NCI-H1092 treated with DMSO at 0.1 percent for 48 hours (cell line): Measurements from ENCODE around the gene FAM234B.
"Not testable (repeated sequence)": the region's sequence is repeated elsewhere in the genome, so short reads cannot be mapped to it uniquely, and the experiment has no call there.

Source experiments
- DNase-seq: peaks from one replicate; lab custom pipeline; 2025; lab: John Stamatoyannopoulos, UW

FAM234B gene

GRCh38 chr12:13061377-13061776 lies 17.2 kb downstream of the FAM234B start:
- no peak for DNase-seq

DNA sequence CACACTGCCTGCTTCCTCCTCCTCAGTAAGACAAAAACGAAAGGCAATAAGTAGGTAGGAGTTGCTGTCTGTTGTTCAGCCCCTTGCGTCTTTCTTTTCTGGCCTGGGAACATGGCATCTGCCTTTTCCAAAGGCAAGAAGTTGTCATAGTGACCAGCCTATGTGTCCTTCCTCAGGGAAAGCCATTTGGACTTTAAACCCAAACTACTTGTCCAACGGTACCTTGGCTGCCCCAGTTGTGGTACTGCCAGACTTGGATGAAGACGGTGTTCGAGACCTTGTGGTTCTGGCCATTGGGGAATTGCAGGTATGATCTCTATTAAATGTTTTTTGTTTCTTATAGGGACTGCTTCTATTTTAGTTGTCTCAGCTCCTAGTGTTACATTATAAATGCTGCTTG lies 18.5 kb downstream of the FAM234B start:
- DNase-seq = no peak

DNA sequence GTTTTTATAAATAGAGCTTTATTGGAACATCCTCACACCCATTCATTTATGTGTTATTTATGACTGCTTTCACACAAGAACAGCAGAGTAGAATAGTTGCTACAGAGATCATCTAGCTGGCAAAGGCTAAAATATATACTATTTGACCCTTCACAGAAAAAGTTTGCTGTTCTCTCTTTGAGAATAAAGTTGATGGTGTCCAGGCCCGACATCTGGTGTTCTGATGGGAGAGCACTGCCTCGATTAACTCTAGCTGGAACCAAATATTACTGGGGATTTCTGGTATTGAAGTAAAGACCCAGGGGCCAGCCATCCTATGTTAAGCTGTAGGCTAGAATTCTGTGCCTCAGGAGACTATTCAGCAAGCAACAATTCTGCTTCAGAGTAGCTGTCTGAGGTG lies 21.8 kb downstream of the FAM234B start:
- DNase-seq = no peak

- DNase-seq = no peak
Measured at GRCh38 chr12:13066459-13066858, 22.3 kb downstream of the FAM234B start.

DNA sequence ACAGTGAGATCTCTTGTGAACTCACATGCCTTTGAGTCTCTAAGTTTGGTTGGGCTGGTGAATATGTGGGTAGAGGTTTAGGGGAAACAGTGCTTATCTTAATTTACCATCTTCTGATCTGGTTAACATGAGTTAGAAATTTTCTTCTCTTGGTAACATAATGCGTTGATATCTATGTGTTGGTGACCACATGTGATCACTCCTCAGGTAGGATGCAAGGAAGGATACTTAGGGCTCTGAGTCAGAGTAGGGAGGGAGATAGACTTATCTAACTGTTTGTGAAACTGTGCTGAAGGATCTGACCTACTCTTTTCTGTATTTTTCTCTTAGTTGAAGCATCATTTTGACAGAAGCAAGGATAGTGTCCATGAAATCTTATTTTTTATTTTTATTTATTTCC lies 23.1 kb downstream of the FAM234B start:
- DNase-seq = no peak

GRCh38 chr12:13069380-13069779 lies 25.2 kb downstream of the FAM234B start:
- no peak for DNase-seq

DNA sequence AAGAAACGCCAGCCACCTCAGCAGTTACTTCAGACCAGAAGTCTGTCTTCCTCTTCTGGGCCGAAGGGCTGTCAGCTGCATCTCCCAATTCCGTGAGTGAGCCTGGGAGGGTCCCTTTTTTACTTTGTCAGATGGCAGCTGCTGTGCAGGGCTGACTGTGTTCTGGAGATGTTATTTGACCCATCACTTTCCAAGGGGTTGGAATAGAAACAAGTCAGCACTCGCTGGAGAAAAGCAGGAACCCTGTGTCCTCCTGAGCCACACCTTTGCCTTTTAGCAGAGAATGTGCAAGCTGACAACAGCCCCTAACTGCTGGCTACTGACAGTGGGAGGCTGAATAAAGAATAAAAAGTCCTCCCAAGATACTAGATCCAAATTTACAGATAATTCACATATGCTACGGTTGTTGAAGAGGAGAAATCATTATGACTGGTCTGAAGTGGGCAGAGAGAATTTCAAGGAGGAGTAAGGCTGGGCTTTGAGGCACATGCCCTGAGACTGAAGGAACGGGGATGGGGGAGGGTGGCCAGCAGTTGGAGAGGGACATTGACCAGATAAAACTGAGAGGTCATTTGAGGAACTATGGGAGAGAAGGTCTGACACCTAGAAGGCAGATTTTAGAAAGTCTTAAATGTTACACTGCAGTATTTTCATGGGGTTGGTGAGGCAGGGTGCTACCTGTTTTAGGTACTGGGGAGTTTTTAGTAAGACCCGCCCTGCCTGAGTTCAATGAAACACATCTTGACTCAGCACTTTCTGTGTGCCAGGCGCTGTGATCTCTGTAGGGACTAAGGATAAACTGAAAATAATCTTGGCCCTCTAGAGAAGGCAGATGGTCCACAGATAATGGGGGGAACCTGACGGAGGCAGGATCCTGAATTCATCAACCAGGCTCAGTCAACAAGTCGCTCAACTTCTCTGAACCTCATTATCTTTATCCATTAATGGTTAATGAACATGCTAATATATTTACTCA lies 27.4 kb downstream of the FAM234B start:
- no peak for DNase-seq

GRCh38 chr12:13073173-13073572 lies 29.0 kb downstream of the FAM234B start:
- no peak for DNase-seq

GRCh38 chr12:13074396-13075117 lies 30.4 kb downstream of the FAM234B start:
- no peak for DNase-seq

- no peak for DNase-seq
Measured at GRCh38 chr12:13075118-13075480, 30.9 kb downstream of the FAM234B start.

GRCh38 chr12:13075786-13076570 lies 31.8 kb downstream of the FAM234B start:
- no peak for DNase-seq

GRCh38 chr12:13079440-13079906 lies 35.3 kb downstream of the FAM234B start:
- DNase-seq = no peak

GRCh38 chr12:13080266-13080665 lies 36.1 kb downstream of the FAM234B start:
- no peak for DNase-seq

DNA sequence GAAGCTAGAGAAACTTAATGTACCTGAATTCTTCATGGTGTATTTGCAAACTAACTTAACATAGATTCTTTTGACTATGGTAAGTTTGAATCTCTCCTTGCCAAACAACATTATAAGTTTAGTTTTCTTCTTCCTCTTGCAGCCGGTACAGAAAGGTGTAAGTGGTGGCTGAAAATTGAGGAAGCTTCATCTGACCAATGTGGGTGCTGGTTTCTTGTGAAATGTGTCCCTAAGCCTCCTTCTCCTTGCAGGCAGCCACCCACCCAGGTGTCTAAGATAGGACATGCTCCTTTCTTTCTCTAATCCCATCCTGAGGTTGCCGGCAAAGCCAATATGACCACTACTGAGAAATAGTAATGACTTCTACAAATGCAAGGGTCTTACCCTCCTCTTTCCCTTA lies 38.7 kb downstream of the FAM234B start:
- no peak for DNase-seq

GRCh38 chr12:13083638-13084037 lies 39.5 kb downstream of the FAM234B start:
- DNase-seq = not testable (repeated sequence)

GRCh38 chr12:13084898-13085640 lies 40.9 kb downstream of the FAM234B start:
- DNase-seq = no peak

DNA sequence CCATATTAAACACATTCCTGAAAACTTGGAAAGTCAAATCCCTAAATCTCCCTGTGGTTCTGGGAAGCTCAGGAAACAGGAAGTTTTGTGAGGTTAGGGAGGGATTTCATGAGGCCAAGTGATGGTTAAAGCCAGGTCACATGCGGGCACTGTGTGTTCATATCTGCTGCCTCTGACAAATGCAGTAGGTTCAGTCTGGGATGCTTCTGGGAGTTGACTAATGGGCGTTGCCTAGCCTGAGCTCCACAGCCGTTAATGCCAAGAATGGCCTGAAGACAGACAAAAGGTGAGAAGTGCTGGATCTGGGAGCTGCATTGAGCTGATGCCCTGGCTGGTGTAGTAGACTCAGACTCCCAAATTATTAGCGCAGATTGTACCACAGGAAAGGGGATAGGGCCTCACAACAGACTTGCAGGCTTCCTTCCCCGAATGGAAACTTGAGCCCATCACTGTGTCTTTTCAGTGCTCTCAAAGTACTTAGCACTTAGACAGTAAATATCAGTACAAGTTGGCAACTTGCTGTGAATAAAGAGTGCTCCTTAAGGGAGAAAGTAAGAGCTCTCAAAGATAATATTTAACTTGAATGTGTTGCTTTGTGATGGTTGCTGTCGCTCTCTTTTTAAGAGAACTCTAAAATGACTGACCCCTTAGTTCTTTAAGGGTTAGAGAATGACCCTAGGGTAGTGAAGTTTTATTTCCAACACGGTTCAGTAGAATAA lies 41.9 kb downstream of the FAM234B start:
- DNase-seq = no peak

DNA sequence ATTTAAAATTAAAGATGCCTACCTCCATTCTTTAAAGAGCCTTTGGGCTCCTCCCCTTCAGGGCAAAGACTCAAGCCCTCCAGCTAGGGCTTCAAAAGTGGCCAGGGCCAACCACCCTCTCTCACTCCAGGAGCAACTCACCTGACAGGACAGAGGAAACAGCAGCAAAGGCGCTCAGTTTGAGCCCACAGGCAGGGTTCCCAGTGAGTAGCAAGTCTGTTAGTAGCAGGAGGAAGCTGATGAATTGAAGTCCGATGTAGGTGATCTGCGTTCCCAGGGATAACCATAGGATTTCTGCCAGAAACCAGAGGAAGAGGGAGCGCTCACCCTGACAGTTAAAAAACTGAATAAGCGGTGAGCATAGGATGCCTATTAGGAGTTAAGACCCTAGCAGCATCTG lies 43.6 kb downstream of the FAM234B start:
- no peak for DNase-seq

GRCh38 chr12:13088496-13088895 lies 44.3 kb downstream of the FAM234B start:
- DNase-seq = no peak

DNA sequence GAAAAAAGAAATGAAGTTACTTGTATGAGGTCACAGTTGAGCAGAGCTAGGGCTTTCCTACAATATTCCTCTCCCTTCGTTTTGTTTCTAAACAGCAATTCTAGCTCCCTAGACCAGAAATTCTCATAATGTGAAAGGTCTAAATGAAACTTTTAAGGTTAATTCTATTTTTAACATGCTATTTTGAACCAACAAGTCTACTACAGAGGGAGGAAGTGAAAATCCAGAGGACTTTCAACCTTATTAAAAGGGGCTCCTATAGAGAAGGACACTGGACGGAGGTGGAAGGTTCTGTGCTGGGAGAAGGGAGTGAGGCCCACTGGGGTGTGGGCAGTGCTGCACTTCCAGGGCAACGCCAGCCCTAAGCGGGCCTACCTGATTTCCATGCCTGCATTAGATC lies 45.9 kb downstream of the FAM234B start:
- no peak for DNase-seq

GRCh38 chr12:13091832-13092231 lies 47.7 kb downstream of the FAM234B start:
- no peak for DNase-seq
